Loucy (cell line): Measurements from ENCODE around the gene ICE1.

Experiments
- EZH2phosphoT487 ChIP-seq: fragments of 200-600 bp; IDR thresholded peaks from 2 replicates; pipeline ENCODE4 v1.6.1; 2018; ENCODE audit warnings: antibody characterized with exemption, mild to moderate bottlenecking, moderate library complexity, borderline replicate concordance
- TF ChIP-seq, protein P1 (sequence below): fragments of 200-600 bp; sonication (generic); conservative IDR thresholded peaks from 2 replicates; pipeline ENCODE4 v1.5.1; 2014; ENCODE audit warnings: mild to moderate bottlenecking, antibody characterized with exemption, low read length

DNA sequence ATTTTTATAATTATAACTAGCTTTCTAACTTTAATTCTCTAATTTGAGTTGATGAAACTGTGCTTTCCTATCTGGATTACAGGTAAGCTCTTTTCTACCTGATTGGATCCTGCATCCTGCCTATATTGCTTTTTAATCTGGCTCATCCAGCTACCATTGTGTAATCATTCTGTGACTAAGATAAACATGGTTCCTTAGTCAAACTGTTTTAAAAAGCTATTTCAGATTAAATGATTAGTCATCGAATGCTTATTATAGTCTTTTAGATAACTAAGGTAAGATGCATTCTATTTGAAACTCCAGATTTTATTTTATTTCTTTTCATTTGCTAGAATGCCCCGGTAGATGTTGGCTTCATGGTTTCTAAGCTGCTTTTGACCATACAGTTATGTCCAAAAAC, 50.7 kb downstream of the ICE1 start:
- TF ChIP-seq, protein P1, sequence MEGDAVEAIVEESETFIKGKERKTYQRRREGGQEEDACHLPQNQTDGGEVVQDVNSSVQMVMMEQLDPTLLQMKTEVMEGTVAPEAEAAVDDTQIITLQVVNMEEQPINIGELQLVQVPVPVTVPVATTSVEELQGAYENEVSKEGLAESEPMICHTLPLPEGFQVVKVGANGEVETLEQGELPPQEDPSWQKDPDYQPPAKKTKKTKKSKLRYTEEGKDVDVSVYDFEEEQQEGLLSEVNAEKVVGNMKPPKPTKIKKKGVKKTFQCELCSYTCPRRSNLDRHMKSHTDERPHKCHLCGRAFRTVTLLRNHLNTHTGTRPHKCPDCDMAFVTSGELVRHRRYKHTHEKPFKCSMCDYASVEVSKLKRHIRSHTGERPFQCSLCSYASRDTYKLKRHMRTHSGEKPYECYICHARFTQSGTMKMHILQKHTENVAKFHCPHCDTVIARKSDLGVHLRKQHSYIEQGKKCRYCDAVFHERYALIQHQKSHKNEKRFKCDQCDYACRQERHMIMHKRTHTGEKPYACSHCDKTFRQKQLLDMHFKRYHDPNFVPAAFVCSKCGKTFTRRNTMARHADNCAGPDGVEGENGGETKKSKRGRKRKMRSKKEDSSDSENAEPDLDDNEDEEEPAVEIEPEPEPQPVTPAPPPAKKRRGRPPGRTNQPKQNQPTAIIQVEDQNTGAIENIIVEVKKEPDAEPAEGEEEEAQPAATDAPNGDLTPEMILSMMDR = no peak
- no peak for TF ChIP-seq EZH2phosphoT487
